ENCODE measurements around the gene MLXIP.
"Not testable (repeated sequence)": the region's sequence is repeated elsewhere in the genome, so short reads cannot be mapped to it uniquely, and the experiment has no call there.

DNA sequence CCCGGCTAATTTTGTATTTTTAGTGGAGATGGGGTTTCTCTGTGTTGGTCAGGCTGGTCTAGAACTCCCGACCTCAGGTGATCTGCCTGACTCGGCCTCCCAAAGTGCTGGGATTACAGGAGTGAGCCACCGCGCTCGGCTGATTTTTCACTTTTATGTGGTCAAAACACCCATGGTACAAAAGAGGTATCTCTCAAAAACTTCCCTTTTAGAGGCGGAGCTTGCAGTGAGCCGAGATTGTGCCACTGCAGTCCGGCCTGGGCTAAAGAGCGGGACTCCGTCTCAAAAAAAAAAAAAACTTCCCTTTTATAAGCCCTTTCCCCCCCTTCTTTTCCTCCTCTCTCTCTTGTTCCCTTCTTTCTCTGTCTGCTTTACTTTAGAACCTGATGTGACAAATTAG is 26.9 kb downstream of the MLXIP start:
- TF ChIP-seq, protein P1, sequence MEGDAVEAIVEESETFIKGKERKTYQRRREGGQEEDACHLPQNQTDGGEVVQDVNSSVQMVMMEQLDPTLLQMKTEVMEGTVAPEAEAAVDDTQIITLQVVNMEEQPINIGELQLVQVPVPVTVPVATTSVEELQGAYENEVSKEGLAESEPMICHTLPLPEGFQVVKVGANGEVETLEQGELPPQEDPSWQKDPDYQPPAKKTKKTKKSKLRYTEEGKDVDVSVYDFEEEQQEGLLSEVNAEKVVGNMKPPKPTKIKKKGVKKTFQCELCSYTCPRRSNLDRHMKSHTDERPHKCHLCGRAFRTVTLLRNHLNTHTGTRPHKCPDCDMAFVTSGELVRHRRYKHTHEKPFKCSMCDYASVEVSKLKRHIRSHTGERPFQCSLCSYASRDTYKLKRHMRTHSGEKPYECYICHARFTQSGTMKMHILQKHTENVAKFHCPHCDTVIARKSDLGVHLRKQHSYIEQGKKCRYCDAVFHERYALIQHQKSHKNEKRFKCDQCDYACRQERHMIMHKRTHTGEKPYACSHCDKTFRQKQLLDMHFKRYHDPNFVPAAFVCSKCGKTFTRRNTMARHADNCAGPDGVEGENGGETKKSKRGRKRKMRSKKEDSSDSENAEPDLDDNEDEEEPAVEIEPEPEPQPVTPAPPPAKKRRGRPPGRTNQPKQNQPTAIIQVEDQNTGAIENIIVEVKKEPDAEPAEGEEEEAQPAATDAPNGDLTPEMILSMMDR (conservative IDR thresholded peaks at IDR 0.05; ENCODE audit: low read length): not testable (repeated sequence)
- TF ChIP-seq EZH2phosphoT487 (IDR thresholded peaks at IDR 0.05; ENCODE audit: borderline replicate concordance, low read depth, low read length): not testable (repeated sequence)

Data from OCI-LY7 (cell line).